AG04449 (cell line): ENCODE measurements around the gene FAM240B.

ENCODE experiments used
- CTCF ChIA-PET: fragments of 350-600 bp; formaldehyde crosslinking; extraction: SDS; loops from one replicate; lab custom pipeline; 2021; ENCODE audit warnings: antibody characterized with exemption; lab: Yijun Ruan, JAX
- POLR2A ChIA-PET: fragments of 400-600, 350-600 bp; formaldehyde crosslinking; extraction: SDS; loops from one replicate; lab custom pipeline; 2020; ENCODE audit warnings: antibody characterized with exemption, inconsistent platforms; lab: Yijun Ruan, JAX
- DNase-seq: peaks from one replicate; pipeline ENCODE4 v3.0.0-alpha.2; 2010; ENCODE audit warnings: low read depth, low spot score
- H3K4me3 ChIP-seq: 2 replicates; pipeline ENCODE4 v1.5.1; 2011; ENCODE audit warnings: low read depth, mild to moderate bottlenecking, control low read depth, low read length
- CTCF ChIP-seq: IDR thresholded peaks from one replicate; pipeline ENCODE4 v1.5.1; 2011; ENCODE audit warnings: mild to moderate bottlenecking, moderate library complexity, low read length, control low read depth, inconsistent platforms; ENCODE audit not compliant: insufficient read depth; ENCODE audit errors: missing control alignments

The FAM240B gene

GRCh38 chr9:38681747-38682227 lies 38.1 kb downstream of the FAM240B start:
- no peak for TF ChIP-seq CTCF
- ChIA-PET POLR2A (no interaction called here), CTCF (no interaction called here)
- peak; percentile 44 for DNase-seq
- H3K4me3 ChIP-seq: no peak overlapping the region

GRCh38 chr9:38680837-38681445 lies 39.0 kb downstream of the FAM240B start:
- CTCF ChIA-PET: no interaction called here
- no peak for DNase-seq
- H3K4me3 ChIP-seq: no peak overlapping the region
- POLR2A ChIA-PET: no interaction called here
- no peak for TF ChIP-seq CTCF

GRCh38 chr9:38677660-38678303 lies 42.2 kb downstream of the FAM240B start:
- CTCF ChIA-PET: no interaction called here
- no peak for TF ChIP-seq CTCF
- POLR2A ChIA-PET: no interaction called here
- no peak overlapping the region for H3K4me3 ChIP-seq
- DNase-seq: no peak

- H3K4me3 ChIP-seq: no peak overlapping the region
- ChIA-PET POLR2A (no interaction called here), CTCF (no interaction called here)
- no peak for TF ChIP-seq CTCF
- no peak for DNase-seq
Measured at GRCh38 chr9:38675831-38676230, 44.1 kb downstream of the FAM240B start.

- DNase-seq: no peak
- CTCF ChIA-PET: no interaction called here
- H3K4me3 ChIP-seq: no peak overlapping the region
- POLR2A ChIA-PET: no interaction called here
- no peak for TF ChIP-seq CTCF
Measured at GRCh38 chr9:38675211-38675610, 44.7 kb downstream of the FAM240B start.

GRCh38 chr9:38673399-38674193 lies 46.3 kb downstream of the FAM240B start:
- no peak for DNase-seq
- H3K4me3 ChIP-seq: no peak overlapping the region
- CTCF ChIA-PET: no interaction called here
- POLR2A ChIA-PET: no interaction called here
- TF ChIP-seq CTCF: no peak
